ENCODE results near the gene DCLK1.
"Not testable (repeated sequence)": the region's sequence is repeated elsewhere in the genome, so short reads cannot be mapped to it uniquely, and the experiment has no call there.

Gene DCLK1

DNA sequence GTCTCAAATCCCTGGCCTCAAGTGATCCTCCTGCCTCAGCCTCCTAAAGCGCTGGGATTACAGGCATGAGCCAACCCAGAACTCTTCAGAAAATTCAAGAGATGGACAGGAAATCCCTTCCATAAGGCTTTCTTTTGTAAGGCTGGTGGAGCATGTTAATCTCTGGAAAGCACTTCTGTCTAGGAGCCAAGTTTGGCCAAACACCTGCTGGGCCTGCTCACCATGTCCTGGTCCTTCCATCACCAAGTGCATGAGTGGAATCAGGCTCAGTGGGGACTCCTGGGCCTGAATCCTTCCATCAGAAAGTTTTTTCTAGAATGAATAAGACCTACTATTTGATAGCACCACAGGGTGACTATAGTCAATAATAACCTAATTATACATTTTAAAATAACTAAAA is 148.0 kb downstream of the DCLK1 start:
- DNase-seq = no peak

DNA sequence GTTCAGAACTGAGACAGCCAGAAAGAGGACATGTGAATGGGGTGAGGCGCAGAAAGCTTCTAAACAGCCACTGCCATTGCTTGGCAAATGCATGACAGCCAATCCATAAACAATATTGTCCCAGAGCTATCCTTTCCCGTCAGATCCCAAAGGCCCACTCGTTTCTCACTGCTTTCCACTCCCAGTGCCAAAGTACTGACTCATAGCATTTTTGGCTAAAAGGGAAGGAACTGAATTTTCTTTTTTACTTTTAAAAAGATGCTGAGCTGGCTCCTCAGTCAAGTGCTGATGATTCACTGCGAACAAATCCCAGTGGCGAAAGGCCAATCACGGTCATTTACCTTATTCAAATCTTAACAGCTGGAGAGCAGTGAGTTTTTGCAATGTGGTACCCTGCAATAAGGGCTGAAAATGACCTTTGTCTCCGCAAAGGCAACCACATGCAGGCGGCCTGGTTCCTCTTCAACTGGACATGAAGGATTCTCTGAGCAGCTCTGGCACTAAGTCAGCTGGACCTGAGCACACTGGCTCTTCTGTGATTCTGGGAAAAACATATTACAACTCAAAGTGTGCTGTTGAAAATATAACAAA is 151.7 kb downstream of the DCLK1 start:
- no peak for DNase-seq

DNA sequence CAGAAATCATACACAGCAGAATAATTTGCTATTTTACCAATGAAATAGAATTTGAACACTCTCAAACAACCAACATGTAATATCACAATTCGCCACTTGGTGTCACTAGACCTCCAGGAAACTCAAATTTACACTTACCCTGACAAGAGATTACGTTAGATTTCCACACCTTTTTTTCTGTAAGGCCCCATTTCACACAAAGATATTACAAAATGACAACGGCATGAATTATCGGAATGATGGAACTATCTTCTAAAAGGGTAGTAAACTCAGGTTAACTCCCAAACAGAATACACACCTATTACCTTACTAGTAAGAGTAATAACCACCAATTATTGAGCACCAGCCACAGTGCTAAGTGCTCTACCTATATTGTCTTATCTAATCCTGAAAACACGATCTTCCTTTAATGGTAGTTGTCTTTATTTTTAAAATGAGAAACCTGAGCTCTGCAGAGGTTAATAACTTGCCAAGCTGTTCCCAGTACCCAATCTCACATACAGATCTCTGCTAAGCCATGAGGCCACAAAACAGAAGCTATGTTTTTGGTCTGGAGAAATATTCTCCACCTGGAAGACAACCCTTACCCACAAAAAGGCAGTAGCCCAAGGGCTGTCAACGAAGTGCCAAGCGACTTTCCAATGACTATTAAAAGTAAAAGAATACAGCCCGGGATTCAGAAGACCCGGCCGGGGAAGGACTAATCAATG is 152.4 kb downstream of the DCLK1 start:
- DNase-seq = peak; percentile 58

DNA sequence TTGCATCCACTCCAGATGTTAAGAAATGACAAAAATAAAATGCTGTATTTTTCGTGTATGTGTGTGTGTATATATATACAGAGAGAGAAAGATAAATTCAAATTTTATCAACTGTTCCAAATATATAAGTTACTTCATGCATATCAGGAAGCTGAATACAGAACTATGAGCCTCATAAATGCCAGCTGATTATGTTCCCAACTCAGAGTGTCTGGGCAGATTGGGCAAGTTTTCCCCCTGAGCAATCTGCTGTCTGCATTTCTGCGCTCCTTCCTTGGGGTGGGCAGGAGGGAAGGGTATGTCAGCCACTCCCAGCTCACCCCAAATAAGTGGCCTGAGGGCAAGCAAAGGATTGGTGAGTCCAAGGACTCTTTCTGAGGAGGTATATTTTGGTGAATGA is 154.1 kb downstream of the DCLK1 start:
- no peak for DNase-seq

DNA sequence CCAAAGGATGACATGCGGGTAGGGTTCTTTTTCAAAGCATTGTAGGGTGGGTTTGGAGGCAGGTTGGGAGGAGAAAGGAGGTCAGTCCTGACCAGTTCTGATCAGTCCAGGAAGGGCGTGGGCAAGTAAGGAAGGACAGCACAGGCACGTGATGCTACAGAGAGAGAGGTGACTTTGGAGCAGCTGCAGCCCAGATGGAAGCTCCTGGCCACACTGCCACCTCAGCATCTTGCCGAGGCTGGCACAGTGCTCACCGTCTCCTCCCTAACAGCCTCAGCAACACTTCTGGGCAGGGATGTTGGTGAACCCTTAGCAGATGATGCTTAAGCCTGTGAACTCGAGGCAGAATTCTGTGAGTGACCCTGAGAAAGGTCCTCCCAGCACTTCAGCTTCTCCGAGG is 155.1 kb downstream of the DCLK1 start:
- no peak for DNase-seq

DNA sequence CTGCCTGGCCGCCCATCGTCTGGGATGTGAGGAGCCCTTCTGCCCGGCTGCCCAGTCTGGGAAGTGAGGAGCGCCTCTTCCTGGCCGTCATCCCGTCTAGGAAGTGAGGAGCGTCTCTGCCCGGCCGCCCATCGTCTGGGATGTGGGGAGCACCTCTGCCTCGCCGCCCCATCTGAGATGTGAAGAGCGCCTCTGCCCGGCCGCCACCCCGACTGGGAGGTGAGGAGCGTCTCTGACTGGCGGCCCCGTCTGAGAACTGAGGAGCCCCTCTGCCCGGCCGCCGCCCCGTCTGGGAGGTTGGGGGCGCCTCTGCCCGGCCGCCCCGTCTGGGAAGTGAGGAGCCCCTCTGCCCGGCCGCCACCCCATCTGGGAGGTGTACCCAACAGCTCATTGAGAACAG is 164.2 kb downstream of the DCLK1 start:
- not testable (repeated sequence) for DNase-seq

DNA sequence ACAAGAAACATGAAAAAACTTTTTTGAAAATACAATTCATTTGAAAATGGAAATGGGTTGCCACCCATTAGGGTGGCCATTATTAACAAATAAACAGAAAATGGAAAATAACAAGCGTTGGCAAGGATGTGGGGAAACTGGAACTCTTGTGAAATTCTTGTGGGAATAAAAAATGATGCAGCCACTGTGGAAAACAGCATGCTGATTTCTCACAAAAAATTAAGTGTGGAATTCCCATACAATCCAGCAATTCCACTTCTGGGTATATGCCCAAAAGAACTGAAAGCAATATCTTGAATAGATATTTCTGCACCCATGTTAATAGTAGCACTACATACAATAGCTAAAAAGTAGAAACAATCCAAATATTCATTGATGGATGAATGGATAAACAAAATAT is 165.2 kb downstream of the DCLK1 start:
- DNase-seq = no peak

DNA sequence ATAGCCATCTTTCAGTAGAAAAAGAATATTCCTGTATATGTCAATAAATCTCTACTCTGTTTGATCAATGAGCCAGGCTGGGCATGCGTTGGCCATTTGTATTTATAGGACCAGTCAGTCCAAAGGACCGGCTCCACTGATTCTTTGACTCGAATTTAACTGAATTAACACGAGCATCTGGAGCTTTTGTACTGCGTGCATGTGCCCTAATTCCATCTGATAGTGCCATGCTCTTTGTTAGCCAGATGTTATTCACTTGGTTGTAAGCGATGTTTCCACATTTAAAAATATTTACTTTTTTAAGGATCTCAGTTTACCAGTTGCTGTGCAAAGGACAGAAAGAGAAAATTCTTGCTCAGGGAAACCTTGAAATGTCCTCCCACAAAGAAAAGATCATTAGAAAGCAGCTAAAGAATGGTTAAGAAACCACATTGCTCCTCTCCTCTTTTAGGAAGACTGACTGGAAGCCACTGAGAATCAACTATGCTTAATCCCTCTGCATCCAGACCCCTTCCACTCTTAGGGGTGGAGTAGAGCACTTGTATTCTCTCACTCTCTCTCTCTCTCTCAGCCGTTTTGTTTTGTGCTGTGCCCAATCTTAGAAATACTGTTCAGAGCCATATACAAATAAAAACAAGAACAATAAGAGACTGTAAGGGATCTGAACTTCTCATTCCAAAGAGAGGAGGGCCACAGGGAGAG is 165.8 kb downstream of the DCLK1 start:
- no peak for DNase-seq

DNA sequence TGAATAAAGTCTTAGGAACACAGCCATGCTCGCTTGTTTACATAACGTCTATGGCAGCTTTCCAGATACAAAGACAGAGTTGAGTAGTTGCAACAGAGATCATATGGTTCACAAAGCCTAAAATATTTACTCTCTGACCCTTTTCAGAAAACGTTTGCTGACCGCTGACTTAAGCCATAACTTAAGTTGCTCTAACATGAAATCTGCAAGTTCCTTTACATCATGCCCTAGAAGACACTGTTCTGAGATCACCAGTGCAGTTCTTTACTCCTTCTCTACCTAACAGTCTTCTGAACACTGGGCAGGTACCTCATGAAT is 166.4 kb downstream of the DCLK1 start:
- peak; percentile 21 for DNase-seq

DNA sequence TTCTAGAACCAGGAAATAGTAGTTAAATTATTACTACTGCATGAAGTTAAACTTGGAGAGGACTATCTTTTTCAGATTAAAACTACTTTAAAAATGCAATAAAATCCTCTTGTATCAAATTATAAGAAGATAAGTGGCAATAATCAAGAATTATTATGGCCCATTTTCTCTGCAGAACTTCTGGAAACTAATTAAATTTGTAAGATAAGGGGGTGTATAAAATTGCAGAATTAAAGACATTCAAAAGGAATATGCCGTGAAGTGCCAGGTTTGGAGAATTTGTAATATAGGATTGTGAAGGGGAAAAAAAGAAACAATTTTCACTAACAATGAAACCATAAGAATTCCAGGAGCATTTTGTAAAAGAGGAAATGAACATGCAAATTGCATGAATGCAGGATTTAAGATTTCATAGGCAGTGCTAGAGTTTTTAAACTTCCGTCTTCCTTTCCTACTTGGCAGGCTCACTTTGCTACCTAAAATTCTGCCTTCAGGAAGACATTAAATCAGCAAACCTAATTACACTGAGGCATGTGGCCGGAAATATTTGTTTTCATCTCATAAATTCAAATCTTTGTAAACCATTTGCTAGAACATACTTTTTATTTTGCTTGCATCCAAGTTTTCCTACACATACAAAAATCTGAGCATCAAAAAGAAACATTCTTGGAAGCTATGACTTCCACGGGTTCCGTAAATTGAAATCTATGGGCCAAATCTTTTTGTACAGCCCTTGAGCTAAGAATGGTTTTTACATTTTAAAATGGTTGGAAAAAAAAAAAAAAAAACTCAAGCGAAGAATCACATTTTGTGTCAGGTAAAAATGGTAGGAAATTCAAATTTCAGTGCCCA is 166.9 kb downstream of the DCLK1 start:
- DNase-seq = no peak

DNA sequence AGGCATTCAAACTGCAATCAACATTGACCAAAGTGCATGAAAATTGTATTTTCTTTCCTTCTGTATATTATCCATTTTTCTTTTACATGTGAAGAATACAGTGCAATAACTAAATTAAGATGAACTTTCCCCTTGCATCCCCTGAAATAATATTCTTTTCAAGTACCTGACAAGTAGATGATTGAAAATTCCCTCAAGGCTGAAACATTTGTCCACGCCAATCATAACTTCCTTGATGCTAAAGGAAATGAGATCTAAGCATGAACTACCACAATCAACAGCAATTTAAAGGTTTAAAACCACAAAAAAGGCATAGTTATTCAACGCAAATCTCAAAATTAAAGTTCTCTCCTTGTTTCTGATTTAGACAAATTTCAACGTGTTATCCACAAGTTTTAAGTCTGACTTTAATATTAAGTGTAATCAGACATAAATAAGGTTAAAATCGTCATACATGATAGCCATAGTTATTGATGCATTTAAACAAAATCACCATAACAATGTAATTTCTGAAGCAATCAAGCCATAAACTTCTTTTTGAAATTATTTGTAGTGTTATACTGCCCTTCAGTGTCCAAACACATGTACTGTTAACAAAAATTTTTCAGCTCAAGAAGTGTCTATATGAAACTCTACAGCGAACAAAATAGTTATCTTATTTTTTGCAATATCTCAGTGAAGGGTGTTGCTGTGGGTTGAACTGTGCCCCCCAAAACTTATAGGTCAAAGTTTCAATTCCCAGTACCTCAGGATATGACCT is 169.5 kb downstream of the DCLK1 start:
- peak; percentile 12 for DNase-seq

DNA sequence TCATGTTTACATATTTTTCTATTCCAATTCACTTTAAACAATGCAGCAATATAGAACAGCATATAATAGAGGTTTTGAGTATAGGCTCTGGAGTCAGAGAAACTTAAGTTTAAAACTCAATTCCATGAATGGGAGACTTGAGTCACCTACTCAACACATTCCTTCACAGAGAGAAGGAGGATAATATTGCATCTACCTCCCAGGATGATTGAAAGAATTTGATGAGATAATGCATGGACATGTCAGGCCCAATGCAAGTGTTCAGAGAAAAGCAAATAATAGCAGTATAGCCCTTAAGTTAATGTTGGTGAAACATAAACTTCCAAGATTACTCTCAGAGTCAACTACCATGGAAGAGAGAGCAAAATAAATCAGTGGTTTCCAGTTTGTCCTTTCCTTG is 170.2 kb downstream of the DCLK1 start:
- DNase-seq = peak; percentile 62

DNA sequence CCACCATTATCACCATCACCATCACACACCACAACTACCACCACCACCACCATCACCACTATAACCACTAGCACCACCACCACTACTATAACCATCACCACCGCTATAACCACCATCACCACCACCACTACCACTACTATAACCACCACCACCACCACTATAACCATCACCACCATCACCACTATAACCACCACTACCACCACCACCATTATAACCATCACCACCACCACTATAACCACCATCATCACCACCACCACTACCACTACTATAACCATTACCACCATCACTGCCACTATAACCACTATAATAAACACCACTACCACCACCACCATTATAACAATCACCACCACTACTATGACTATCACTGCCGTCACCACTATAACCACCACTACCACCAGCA is 173.2 kb downstream of the DCLK1 start:
- no peak for DNase-seq

DNA sequence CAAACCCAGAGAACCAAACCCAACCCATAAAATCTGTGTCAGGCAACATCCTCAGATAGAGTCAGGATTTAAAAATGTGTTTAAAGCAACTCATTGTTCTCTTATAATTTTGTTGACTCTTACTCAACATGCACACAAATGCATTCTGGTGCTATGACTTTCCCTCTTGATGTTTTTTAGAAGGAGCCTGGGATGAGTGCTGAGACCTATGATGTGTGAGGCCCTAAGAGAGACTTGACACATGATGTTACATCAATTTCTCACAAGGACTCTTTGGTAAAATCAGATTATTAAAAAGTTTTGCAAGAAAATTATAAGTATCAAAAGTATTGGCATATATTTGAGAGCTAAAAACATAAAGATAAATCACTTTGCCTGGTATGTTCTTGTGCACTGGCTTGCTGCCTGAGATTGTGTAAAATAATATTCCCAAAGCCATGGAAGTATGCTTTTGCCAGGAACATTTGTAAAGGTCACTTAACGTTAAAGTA is 173.9 kb downstream of the DCLK1 start:
- DNase-seq = no peak

DNA sequence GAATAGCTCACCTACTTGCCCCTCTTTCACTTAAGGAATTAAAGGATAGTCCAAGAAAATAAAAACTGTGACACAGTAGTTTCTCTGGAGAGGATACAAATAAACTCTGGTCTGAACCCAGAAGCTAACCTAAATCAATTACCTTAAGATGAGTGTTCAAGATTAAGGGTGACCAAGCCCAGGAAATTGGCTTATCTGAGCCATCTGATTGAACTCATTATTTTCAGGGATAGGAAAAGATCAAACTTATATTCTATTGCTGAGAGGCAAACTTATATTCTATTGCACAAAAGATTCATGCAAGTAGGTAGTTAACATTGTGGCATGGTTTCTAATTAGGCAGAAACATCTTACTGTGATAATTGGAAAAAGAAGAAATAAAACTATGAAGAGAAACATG is 175.1 kb downstream of the DCLK1 start:
- DNase-seq = no peak

DNA sequence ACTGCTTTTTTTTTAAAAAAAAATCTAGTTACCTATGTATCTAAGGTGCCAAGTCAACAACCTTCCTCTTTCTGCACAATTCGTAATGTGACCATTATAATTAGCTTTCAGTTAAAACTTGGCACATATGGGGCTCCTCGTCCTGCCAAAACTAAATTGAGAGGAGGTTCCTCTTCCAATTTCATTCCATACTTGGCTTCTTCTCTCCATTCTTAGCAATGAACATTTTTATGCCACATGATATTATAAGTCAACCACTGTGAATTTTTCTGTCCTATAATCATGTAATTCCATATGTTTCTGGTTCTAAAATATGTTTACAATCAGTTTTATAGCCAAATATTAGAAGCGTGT is 177.0 kb downstream of the DCLK1 start:
- no peak for DNase-seq

DNA sequence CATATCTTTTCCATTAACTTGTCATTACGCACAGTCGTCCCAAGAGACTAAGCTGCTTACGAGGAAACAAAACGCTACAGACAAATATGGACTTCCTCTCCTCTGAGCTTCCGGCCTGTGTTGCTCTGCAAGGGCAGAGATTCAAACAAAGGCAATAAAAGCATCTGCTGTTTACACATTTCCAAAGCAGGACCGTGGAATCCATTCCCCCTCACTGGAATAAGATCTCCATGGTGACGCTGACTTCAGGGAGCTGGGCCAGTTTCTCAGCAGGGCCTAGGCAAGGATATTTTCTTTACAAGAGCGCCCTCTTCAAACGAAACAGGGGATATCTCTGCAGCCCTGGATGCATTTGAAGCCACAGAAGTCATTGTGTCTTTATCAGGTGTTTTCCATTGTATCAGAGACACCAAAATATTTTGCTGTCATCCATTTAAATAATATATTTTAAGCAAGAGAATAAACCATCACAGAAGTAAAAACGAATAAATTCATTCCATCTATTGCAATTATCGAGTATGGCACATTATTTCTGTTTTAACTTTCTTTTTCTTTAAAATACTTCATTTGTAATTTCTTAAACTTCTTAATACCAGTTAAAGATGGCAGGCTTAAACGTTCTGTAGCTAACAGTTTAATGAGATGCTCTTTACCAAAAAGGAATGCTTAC is 177.5 kb downstream of the DCLK1 start:
- peak; percentile 87 for DNase-seq

DNA sequence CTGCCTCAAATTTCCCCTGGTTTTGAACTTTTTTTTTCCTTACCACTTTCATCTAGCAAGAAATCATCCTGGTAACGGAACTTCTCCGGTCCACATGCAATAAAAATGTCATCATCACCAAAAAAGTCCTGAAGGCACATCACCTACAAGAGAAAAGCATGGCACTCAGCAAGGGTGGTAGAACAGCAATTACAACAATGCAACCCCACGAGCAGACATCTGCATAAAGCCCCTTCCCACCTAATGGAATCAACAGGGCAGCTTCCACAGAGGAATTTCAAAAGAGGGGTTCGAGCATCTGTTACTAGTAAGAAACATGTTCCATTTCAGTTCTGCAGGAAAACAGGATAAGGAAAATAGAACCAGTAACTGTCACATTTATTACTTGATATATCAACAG is 183.9 kb downstream of the DCLK1 start:
- no peak for DNase-seq

DNA sequence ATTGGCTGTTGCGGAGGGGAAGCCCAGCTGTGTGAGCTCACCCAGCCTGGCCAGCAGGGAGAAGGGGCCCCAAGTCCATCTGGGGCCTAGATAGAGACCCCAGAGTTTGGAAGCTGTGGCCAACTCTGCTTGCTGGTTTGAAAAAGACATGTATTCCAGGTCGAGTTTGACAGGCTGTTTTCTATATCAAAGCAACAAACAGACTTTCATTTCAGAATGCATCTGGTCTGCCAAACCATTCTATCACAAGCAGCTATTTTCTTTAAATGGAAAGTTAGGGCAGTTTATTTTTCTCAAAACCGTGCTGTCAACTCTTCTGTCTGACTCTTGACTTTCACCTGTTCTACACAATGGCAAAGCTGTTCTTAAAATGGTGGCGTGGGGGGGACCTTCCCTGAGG is 185.8 kb downstream of the DCLK1 start:
- DNase-seq = no peak

DNA sequence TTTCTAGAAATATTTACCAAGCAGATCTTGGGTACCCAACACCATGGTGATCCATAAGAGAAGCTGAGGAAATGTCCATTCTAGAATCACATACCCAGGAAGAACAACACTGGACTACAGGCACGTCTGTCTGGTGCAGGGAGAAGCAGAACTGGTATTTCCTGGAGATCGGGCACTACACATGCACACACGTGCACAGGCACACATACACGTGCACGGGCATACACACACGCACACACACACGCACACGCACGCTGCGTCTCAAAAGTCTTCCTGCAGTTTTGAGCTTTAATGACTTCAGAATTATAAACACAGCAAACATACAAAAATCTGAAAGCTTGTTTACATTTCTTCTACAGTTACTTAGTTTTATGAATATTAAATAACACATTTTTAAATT is 189.8 kb downstream of the DCLK1 start:
- DNase-seq = no peak

DNA sequence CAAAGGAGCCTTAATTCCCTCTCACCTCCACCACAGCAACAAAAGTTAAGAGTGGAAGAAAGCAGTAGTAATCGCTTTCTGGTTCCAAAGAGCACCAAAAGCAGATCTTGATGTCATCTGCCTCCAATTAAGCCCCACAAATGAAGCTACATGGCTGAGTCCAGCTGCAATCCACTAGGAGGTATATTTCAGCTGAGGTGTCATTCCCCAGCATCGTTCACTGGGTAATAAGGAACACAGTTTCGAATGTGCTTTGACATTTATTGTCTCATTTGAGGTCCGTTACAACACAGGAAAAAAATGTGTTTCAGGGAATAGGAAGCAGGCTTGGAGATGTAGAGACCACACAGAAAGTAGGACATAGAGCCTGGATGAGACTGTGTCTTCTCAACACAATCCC is 190.4 kb downstream of the DCLK1 start:
- no peak for DNase-seq
